ENCODE data around the gene DGLUCY. TPM values are rescaled to one million over a fixed set of nuclear protein-coding genes. Genes with fewer than 3 reads are reported as not detected.
"Not testable (repeated sequence)": the region's sequence is repeated elsewhere in the genome, so short reads cannot be mapped to it uniquely, and the experiment has no call there.

Gene DGLUCY
- 10 to 100 TPM; 46.3 to 55.2 TPM for total RNA-seq

GRCh38 chr14:91113829-91114078, at the start of gene DGLUCY:
DGLUCY (plus strand) TSS chr14:91114073; CDS start chr14:91160295, 46,222 bp downstream.
- Mint-ChIP-seq H3K27me3 (no peaks in the 10 kb centered on the region), H3K9me3 (ENCODE audit: low read depth) (peaks cover 2% of the 10 kb centered on the region), H3K4me1 (peaks cover 70% of the 10 kb centered on the region), H3K27ac (peak within 1 kb of the TSS; percentile 99), H3K4me3 (peak within 1 kb of the TSS; percentile 99), H3K36me3 (ENCODE audit: low read depth) (peaks cover 27% of the 10 kb centered on the region)
- DNase-seq = peak; percentile 81
- ChIA-PET CTCF (interaction anchor here (0.5 to 4.2 kb wide), 7 partner anchors 38 to 285 kb away, joined by 3 to 23 read pairs (median 4); partner anchors contain the start of gene RPS6KA5), POLR2A (interaction anchor here (0.5 to 3.4 kb wide), 4 partner anchors 18 to 106 kb away, joined by 3 to 29 read pairs (median 4); partner anchors contain the start of gene RPS6KA5)
- ATAC-seq = no peak
- intact Hi-C loops (cut with DNase I, micrococcal nuclease) = loop anchor here (1.0 to 2.0 kb wide), 5 partner anchors 35 to 355 kb away; partner anchors contain the start of gene RPS6KA5 (in 2 of the 2)

- ChIA-PET POLR2A (no interaction called here), CTCF (interaction anchor here (1.6 to 2.6 kb wide), 2 partner anchors 39 to 50 kb away, joined by 4 to 9 read pairs; partner anchors contain the start of gene DGLUCY)
- Mint-ChIP-seq H3K36me3 (ENCODE audit: low read depth) (peaks cover 9% of the 10 kb centered on the region), H3K9me3 (ENCODE audit: low read depth) (peaks cover 8% of the 10 kb centered on the region), H3K4me1 (peaks cover 59% of the 10 kb centered on the region), H3K27ac (peak overlapping the region; percentile 61), H3K27me3 (no peaks in the 10 kb centered on the region), H3K4me3 (no peak overlapping the region)
- DNase-seq = no peak
- ATAC-seq = no peak
- intact Hi-C loops (cut with DNase I, micrococcal nuclease) = loop anchor here in 1 of 2 experiments (10.0 kb wide), 2 partner anchors 800 to 1450 kb away; partner anchors contain the start of gene TC2N
Observed at GRCh38 chr14:91065266-91065665, 48.6 kb upstream of the DGLUCY start.

GRCh38 chr14:91067186-91067585, 46.7 kb upstream of the DGLUCY start:
- intact Hi-C loops (cut with DNase I, micrococcal nuclease) = loop anchor here in 1 of 2 experiments (10.0 kb wide), 2 partner anchors 798 to 1452 kb away; partner anchors contain the start of gene TC2N
- no peaks in the 10 kb centered on the region for H3K27me3 Mint-ChIP-seq
- DNase-seq (peak; percentile 56), ATAC-seq (peak; percentile 32)
- H3K27ac Mint-ChIP-seq = peak overlapping the region; percentile 92
- peaks cover 59% of the 10 kb centered on the region for H3K4me1 Mint-ChIP-seq
- H3K36me3 Mint-ChIP-seq (ENCODE audit: low read depth) = peaks cover 9% of the 10 kb centered on the region
- peaks cover 8% of the 10 kb centered on the region for H3K9me3 Mint-ChIP-seq (ENCODE audit: low read depth)
- no peak overlapping the region for H3K4me3 Mint-ChIP-seq
- POLR2A ChIA-PET = no interaction called here
- CTCF ChIA-PET = no interaction called here

- peaks cover 7% of the 10 kb centered on the region for H3K36me3 Mint-ChIP-seq (ENCODE audit: low read depth)
- no peaks in the 10 kb centered on the region for H3K27me3 Mint-ChIP-seq
- H3K27ac Mint-ChIP-seq = peak overlapping the region; percentile 92
- H3K9me3 Mint-ChIP-seq (ENCODE audit: low read depth) = peaks cover 5% of the 10 kb centered on the region
- intact Hi-C loops (cut with DNase I, micrococcal nuclease) = loop anchor here in 1 of 2 experiments (10.0 kb wide), 2 partner anchors 796 to 1454 kb away; partner anchors contain the start of gene TC2N
- ChIA-PET POLR2A (interaction anchor here (0.7 to 0.9 kb wide), 2 partner anchors 45 to 99 kb away, joined by 3 to 8 read pairs; partner anchors contain the start of gene DGLUCY), CTCF (interaction anchor here (1.3 kb wide), 1 partner anchor 105 kb away, joined by 3 read pairs; no protein-coding TSS in a partner anchor)
- H3K4me1 Mint-ChIP-seq = peaks cover 47% of the 10 kb centered on the region
- DNase-seq (no peak), ATAC-seq (no peak)
- H3K4me3 Mint-ChIP-seq = no peak overlapping the region
Observed at GRCh38 chr14:91068642-91069041, 45.2 kb upstream of the DGLUCY start.

- peaks cover 2% of the 10 kb centered on the region for H3K9me3 Mint-ChIP-seq (ENCODE audit: low read depth)
- peaks cover 3% of the 10 kb centered on the region for H3K36me3 Mint-ChIP-seq (ENCODE audit: low read depth)
- H3K4me1 Mint-ChIP-seq = peaks cover 31% of the 10 kb centered on the region
- POLR2A ChIA-PET = no interaction called here
- CTCF ChIA-PET = no interaction called here
- DNase-seq (no peak), ATAC-seq (no peak)
- H3K27ac Mint-ChIP-seq = no peak overlapping the region
- H3K27me3 Mint-ChIP-seq = no peaks in the 10 kb centered on the region
- no peak overlapping the region for H3K4me3 Mint-ChIP-seq
- intact Hi-C loops (cut with DNase I, micrococcal nuclease) = no loop called here
Observed at GRCh38 chr14:91070572-91070971, 43.3 kb upstream of the DGLUCY start.

- no peak overlapping the region for H3K27ac Mint-ChIP-seq
Observed at GRCh38 chr14:91075553-91075952, 38.3 kb upstream of the DGLUCY start.

GRCh38 chr14:91078095-91078737, 35.7 kb upstream of the DGLUCY start:
- intact Hi-C loops (cut with DNase I, micrococcal nuclease) = loop anchor here (1.0 to 5.0 kb wide), 5 partner anchors 17 to 251 kb away; partner anchors contain the start of genes DGLUCY (in 1 of the 2) and RPS6KA5 (in 1 of the 2)
- Mint-ChIP-seq H3K36me3 (ENCODE audit: low read depth) (no peaks in the 10 kb centered on the region), H3K27me3 (peaks cover 5% of the 10 kb centered on the region), H3K9me3 (ENCODE audit: low read depth) (no peaks in the 10 kb centered on the region), H3K4me3 (peak overlapping the region; percentile 23), H3K4me1 (peaks cover 30% of the 10 kb centered on the region), H3K27ac (peak overlapping the region; percentile 85)
- CTCF ChIA-PET = interaction anchor here (0.6 to 2.1 kb wide), 5 partner anchors 9 to 361 kb away, joined by 3 to 7 read pairs (median 3); no protein-coding TSS in a partner anchor
- POLR2A ChIA-PET = interaction anchor here (0.6 to 1.1 kb wide), 3 partner anchors 17 to 108 kb away, joined by 3 to 5 read pairs (median 4); no protein-coding TSS in a partner anchor
- DNase-seq = peak; percentile 73
- peak; percentile 97 for ATAC-seq

More at GRCh38 chr14:91075553-91075952, 38.3 kb upstream of the DGLUCY start:
- ChIA-PET POLR2A (no interaction called here), CTCF (no interaction called here)
- Mint-ChIP-seq H3K27me3 (peaks cover 5% of the 10 kb centered on the region), H3K36me3 (ENCODE audit: low read depth) (no peaks in the 10 kb centered on the region), H3K4me3 (no peak overlapping the region), H3K9me3 (ENCODE audit: low read depth) (no peaks in the 10 kb centered on the region), H3K4me1 (peaks cover 30% of the 10 kb centered on the region)
- DNase-seq = no peak
- ATAC-seq = no peak
- intact Hi-C loops (cut with DNase I, micrococcal nuclease) = loop anchor here in 1 of 2 experiments (5.0 kb wide), 1 partner anchor 248 kb away; no protein-coding TSS in a partner anchor

GRCh38 chr14:91080071-91080470, 33.8 kb upstream of the DGLUCY start:
- Mint-ChIP-seq H3K9me3 (ENCODE audit: low read depth) (no peaks in the 10 kb centered on the region), H3K36me3 (ENCODE audit: low read depth) (no peaks in the 10 kb centered on the region), H3K27me3 (peaks cover 5% of the 10 kb centered on the region), H3K4me1 (peaks cover 30% of the 10 kb centered on the region), H3K4me3 (no peak overlapping the region), H3K27ac (no peak overlapping the region)
- ChIA-PET POLR2A (interaction anchor here (0.7 kb wide), 1 partner anchor 35 kb away, joined by 5 read pairs; no protein-coding TSS in a partner anchor), CTCF (interaction anchor here (1.1 kb wide), 1 partner anchor 19 kb away, joined by 3 read pairs; no protein-coding TSS in a partner anchor)
- DNase-seq = no peak
- intact Hi-C loops (cut with DNase I, micrococcal nuclease) = no loop called here
- ATAC-seq = no peak

GRCh38 chr14:91082282-91082681, 31.6 kb upstream of the DGLUCY start:
- peaks cover 7% of the 10 kb centered on the region for H3K27me3 Mint-ChIP-seq
- POLR2A ChIA-PET = no interaction called here
- CTCF ChIA-PET = interaction anchor here (1.0 to 1.3 kb wide), 2 partner anchors 16 to 33 kb away, joined by 3 to 6 read pairs; no protein-coding TSS in a partner anchor
- DNase-seq = no peak
- peaks cover 26% of the 10 kb centered on the region for H3K4me1 Mint-ChIP-seq
- no peaks in the 10 kb centered on the region for H3K9me3 Mint-ChIP-seq (ENCODE audit: low read depth)
- no peak for ATAC-seq
- intact Hi-C loops (cut with DNase I, micrococcal nuclease) = no loop called here
- no peak overlapping the region for H3K27ac Mint-ChIP-seq
- no peaks in the 10 kb centered on the region for H3K36me3 Mint-ChIP-seq (ENCODE audit: low read depth)
- H3K4me3 Mint-ChIP-seq = no peak overlapping the region

GRCh38 chr14:91084516-91084915, 29.4 kb upstream of the DGLUCY start:
- intact Hi-C loops (cut with DNase I, micrococcal nuclease) = no loop called here
- no peaks in the 10 kb centered on the region for H3K9me3 Mint-ChIP-seq (ENCODE audit: low read depth)
- POLR2A ChIA-PET = no interaction called here
- H3K36me3 Mint-ChIP-seq (ENCODE audit: low read depth) = no peaks in the 10 kb centered on the region
- peaks cover 16% of the 10 kb centered on the region for H3K4me1 Mint-ChIP-seq
- CTCF ChIA-PET = interaction anchor here (0.5 kb wide), 1 partner anchor 204 kb away, joined by 3 read pairs; no protein-coding TSS in a partner anchor
- no peak overlapping the region for H3K27ac Mint-ChIP-seq
- peaks cover 7% of the 10 kb centered on the region for H3K27me3 Mint-ChIP-seq
- no peak for DNase-seq
- no peak overlapping the region for H3K4me3 Mint-ChIP-seq
- no peak for ATAC-seq

GRCh38 chr14:91087470-91087869, 26.4 kb upstream of the DGLUCY start:
- CTCF ChIA-PET = interaction anchor here (0.9 to 1.6 kb wide), 4 partner anchors 9 to 90 kb away, joined by 3 to 5 read pairs (median 4); no protein-coding TSS in a partner anchor
- peaks cover 14% of the 10 kb centered on the region for H3K4me1 Mint-ChIP-seq
- H3K27ac Mint-ChIP-seq; H3K4me3 Mint-ChIP-seq; ATAC-seq; POLR2A ChIA-PET; H3K36me3 Mint-ChIP-seq (ENCODE audit: low read depth); intact Hi-C loops (cut with DNase I, micrococcal nuclease); H3K27me3 Mint-ChIP-seq; DNase-seq; H3K9me3 Mint-ChIP-seq (ENCODE audit: low read depth): not testable (repeated sequence)

Data from activated CD4-positive, alpha-beta T cell treated with anti-CD3 and anti-CD28 coated beads for 36 hours (primary cell).